ENCODE data around the gene RNF114. TPM values are rescaled to one million over a fixed set of nuclear protein-coding genes. Genes with fewer than 3 reads are reported as not detected.

The RNF114 gene
- polyA plus RNA-seq, 1 of the 3 experiments (the other 2 are of a cell fraction), result 55.0 TPM

DNA sequence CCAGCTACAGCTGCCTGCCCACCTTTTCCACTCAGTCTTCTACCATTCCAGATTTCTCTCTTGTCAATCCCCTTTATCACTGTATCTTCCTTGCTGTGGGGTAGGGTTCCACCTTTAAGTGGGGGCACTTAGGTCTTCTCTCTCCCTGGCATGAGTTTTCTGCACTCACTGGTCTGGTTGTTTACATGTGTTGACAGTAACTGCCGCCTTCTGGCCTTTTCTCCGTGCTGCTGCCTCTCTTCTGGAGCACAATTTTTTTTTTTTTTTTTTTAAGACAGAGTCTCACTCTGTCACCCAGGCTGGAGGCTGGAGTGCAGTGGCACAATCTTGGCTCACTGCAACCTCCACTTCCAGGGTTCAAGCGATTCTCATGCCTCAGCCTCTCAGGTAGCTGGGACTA is 12.0 kb downstream of the RNF114 start:
- Histone ChIP-seq H3K79me2 (ENCODE audit: insufficient read depth) (peaks cover 52% of the 10 kb centered on the region), H3F3A (replicated peaks; ENCODE audit: insufficient read depth) (peaks cover 59% of the 10 kb centered on the region), H3K36me3 (replicated peaks in 1 of 2; ENCODE audit: control insufficient read depth in 1 of 2, insufficient read depth in 2 of 2, low read length in 1 of 2) (peaks cover 30 to 49% of the 10 kb centered on the region in 2 experiments), H3K4me2 (peak overlapping the region; percentile 41), H2AFZ (ENCODE audit: low read depth) (no peak overlapping the region), H3K9me3 (no peaks in the 10 kb centered on the region), H3K4me1 (ENCODE audit: control insufficient read depth in 1 of 2, insufficient read depth in 2 of 2, low read depth in 1 of 2, low read length in 1 of 2) (peaks cover 0 to 25% of the 10 kb centered on the region in 2 experiments; a peak in 2 of 4 replicates), H3K4me3 (ENCODE audit: low read depth in 2 of 2, low read length in 1 of 2) (no peak overlapping the region), H3K9me2 (no peaks in the 10 kb centered on the region), H4K20me1 (ENCODE audit: insufficient read depth) (no peaks in the 10 kb centered on the region), H3K27me3 (ENCODE audit: insufficient read depth) (no peaks in the 10 kb centered on the region), H3K9ac (peak overlapping the region; percentile 81), H3K27ac (ENCODE audit: low read depth in 2 of 2, low read length in 1 of 2) (peak overlapping the region in 1 of 2 experiments; percentile 99; a peak in 2 of 4 replicates)
- ChIA-PET CTCF (interaction anchor here (0.5 kb wide), 1 partner anchor 17 kb away, joined by 3 read pairs; no protein-coding TSS in a partner anchor), POLR2A (no interaction called here)
- no peak for TF ChIP-seq SMC3 (IDR thresholded peaks at IDR 0.05; ENCODE audit: low read depth, low read length)
- TF ChIP-seq MEF2A (IDR thresholded peaks at IDR 0.05; ENCODE audit: borderline replicate concordance, low read depth), result no peak
- TF ChIP-seq, protein P1, sequence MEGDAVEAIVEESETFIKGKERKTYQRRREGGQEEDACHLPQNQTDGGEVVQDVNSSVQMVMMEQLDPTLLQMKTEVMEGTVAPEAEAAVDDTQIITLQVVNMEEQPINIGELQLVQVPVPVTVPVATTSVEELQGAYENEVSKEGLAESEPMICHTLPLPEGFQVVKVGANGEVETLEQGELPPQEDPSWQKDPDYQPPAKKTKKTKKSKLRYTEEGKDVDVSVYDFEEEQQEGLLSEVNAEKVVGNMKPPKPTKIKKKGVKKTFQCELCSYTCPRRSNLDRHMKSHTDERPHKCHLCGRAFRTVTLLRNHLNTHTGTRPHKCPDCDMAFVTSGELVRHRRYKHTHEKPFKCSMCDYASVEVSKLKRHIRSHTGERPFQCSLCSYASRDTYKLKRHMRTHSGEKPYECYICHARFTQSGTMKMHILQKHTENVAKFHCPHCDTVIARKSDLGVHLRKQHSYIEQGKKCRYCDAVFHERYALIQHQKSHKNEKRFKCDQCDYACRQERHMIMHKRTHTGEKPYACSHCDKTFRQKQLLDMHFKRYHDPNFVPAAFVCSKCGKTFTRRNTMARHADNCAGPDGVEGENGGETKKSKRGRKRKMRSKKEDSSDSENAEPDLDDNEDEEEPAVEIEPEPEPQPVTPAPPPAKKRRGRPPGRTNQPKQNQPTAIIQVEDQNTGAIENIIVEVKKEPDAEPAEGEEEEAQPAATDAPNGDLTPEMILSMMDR (IDR thresholded peaks at IDR 0.05), result no peak
- no peak for TF ChIP-seq MXI1 (IDR thresholded peaks at IDR 0.05; ENCODE audit: low read depth, low read length)
- DNase-seq, result no peak
- 96% methylated on average over 3 of the region's 3 CpGs for WGBS (ENCODE audit: low lambda C conversion rate)

DNA sequence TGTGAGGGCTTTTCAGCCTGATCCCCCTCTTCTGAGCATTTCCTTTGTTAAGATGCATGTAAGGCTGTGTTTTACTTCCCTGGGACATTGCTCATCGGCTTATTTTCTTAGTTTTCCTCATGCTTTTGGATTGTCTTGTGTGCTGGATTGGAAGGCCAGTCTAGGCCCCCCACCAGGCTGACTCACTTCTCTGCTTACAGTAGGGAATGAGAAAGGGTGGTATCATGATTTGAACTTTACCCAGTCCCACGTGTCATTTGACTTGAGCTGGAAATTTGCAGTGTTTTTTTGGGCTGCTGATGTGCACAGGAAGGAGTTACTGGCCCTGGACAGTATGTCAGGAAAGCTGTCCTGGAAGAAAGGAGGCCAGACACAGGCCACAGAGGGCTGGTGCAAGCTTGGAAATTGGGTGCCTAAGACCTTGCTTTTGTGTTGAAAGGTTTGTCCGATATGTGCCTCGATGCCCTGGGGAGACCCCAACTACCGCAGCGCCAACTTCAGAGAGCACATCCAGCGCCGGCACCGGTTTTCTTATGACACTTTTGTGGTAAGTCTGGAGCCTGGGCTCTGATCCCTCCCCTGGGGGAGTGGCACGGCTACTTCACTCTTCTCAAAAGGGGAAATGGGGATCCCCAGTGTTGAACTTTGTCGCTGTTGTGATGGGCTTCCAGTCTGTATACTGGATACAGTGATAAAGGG is 12.8 kb downstream of the RNF114 start:
- Histone ChIP-seq H4K20me1 (ENCODE audit: insufficient read depth) (no peaks in the 10 kb centered on the region), H3K9ac (peak overlapping the region; percentile 81), H3K4me3 (ENCODE audit: low read depth in 2 of 2, low read length in 1 of 2) (no peak overlapping the region), H3K27me3 (ENCODE audit: insufficient read depth) (no peaks in the 10 kb centered on the region), H3K27ac (ENCODE audit: low read depth in 2 of 2, low read length in 1 of 2) (peak overlapping the region in 1 of 2 experiments; percentile 99; a peak in 2 of 4 replicates), H3K36me3 (replicated peaks in 1 of 2; ENCODE audit: control insufficient read depth in 1 of 2, insufficient read depth in 2 of 2, low read length in 1 of 2) (peaks cover 38 to 56% of the 10 kb centered on the region in 2 experiments), H3K9me2 (no peaks in the 10 kb centered on the region), H3F3A (replicated peaks; ENCODE audit: insufficient read depth) (peaks cover 59% of the 10 kb centered on the region), H3K4me2 (peak overlapping the region; percentile 41), H2AFZ (ENCODE audit: low read depth) (no peak overlapping the region), H3K4me1 (ENCODE audit: control insufficient read depth in 1 of 2, insufficient read depth in 2 of 2, low read depth in 1 of 2, low read length in 1 of 2) (peaks cover 0 to 25% of the 10 kb centered on the region in 2 experiments; a peak in 2 of 4 replicates), H3K79me2 (ENCODE audit: insufficient read depth) (peaks cover 51% of the 10 kb centered on the region), H3K9me3 (no peaks in the 10 kb centered on the region)
- DNase-seq, result no peak
- POLR2A ChIA-PET, result no interaction called here
- 79% methylated on average over 11 of the region's 11 CpGs for WGBS (ENCODE audit: low lambda C conversion rate)
- CTCF ChIA-PET, result interaction anchor here (1.2 kb wide), 1 partner anchor 122 kb away, joined by 3 read pairs; no protein-coding TSS in a partner anchor
- TF ChIP-seq MXI1 (IDR thresholded peaks at IDR 0.05; ENCODE audit: low read depth, low read length), result no peak
- TF ChIP-seq JUND (IDR thresholded peaks at IDR 0.05), result peak; percentile 82
- TF ChIP-seq TCF12 (IDR thresholded peaks at IDR 0.05), result peak; percentile 66
- TF ChIP-seq, protein P2, sequence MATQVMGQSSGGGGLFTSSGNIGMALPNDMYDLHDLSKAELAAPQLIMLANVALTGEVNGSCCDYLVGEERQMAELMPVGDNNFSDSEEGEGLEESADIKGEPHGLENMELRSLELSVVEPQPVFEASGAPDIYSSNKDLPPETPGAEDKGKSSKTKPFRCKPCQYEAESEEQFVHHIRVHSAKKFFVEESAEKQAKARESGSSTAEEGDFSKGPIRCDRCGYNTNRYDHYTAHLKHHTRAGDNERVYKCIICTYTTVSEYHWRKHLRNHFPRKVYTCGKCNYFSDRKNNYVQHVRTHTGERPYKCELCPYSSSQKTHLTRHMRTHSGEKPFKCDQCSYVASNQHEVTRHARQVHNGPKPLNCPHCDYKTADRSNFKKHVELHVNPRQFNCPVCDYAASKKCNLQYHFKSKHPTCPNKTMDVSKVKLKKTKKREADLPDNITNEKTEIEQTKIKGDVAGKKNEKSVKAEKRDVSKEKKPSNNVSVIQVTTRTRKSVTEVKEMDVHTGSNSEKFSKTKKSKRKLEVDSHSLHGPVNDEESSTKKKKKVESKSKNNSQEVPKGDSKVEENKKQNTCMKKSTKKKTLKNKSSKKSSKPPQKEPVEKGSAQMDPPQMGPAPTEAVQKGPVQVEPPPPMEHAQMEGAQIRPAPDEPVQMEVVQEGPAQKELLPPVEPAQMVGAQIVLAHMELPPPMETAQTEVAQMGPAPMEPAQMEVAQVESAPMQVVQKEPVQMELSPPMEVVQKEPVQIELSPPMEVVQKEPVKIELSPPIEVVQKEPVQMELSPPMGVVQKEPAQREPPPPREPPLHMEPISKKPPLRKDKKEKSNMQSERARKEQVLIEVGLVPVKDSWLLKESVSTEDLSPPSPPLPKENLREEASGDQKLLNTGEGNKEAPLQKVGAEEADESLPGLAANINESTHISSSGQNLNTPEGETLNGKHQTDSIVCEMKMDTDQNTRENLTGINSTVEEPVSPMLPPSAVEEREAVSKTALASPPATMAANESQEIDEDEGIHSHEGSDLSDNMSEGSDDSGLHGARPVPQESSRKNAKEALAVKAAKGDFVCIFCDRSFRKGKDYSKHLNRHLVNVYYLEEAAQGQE (IDR thresholded peaks at IDR 0.05; ENCODE audit: low read depth, low read length), result 0 out of 2 replicates have a peak, but pooled peaks have one; percentile 21
- TF ChIP-seq, protein P3, sequence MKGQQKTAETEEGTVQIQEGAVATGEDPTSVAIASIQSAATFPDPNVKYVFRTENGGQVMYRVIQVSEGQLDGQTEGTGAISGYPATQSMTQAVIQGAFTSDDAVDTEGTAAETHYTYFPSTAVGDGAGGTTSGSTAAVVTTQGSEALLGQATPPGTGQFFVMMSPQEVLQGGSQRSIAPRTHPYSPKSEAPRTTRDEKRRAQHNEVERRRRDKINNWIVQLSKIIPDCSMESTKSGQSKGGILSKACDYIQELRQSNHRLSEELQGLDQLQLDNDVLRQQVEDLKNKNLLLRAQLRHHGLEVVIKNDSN (IDR thresholded peaks at IDR 0.05; ENCODE audit: borderline replicate concordance, low read depth), result peak; percentile 43; the same call in 1 of the 2 replicates
- peak; percentile 83 for TF ChIP-seq FOSL2 (IDR thresholded peaks at IDR 0.05; ENCODE audit: borderline replicate concordance, low read depth)
- TF ChIP-seq NFIC (IDR thresholded peaks at IDR 0.05; ENCODE audit: borderline replicate concordance), result peak; percentile 31; the same call in 1 of the 2 replicates
- peak; percentile 40; the same call in 1 of the 2 replicates for TF ChIP-seq MEF2A (IDR thresholded peaks at IDR 0.05; ENCODE audit: borderline replicate concordance, low read depth)
- TF ChIP-seq FOXJ3 (CRISPR knock-in tag; IDR thresholded peaks at IDR 0.05), result no peak
- TF ChIP-seq, protein P4, sequence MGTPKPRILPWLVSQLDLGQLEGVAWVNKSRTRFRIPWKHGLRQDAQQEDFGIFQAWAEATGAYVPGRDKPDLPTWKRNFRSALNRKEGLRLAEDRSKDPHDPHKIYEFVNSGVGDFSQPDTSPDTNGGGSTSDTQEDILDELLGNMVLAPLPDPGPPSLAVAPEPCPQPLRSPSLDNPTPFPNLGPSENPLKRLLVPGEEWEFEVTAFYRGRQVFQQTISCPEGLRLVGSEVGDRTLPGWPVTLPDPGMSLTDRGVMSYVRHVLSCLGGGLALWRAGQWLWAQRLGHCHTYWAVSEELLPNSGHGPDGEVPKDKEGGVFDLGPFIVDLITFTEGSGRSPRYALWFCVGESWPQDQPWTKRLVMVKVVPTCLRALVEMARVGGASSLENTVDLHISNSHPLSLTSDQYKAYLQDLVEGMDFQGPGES (IDR thresholded peaks at IDR 0.05; ENCODE audit: low read depth, low read length), result no peak
- TF ChIP-seq, protein P5, sequence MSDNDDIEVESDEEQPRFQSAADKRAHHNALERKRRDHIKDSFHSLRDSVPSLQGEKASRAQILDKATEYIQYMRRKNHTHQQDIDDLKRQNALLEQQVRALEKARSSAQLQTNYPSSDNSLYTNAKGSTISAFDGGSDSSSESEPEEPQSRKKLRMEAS (IDR thresholded peaks at IDR 0.05; ENCODE audit: low read depth), result peak; percentile 87
- no peak for TF ChIP-seq TEAD4 (IDR thresholded peaks at IDR 0.05; ENCODE audit: borderline replicate concordance, insufficient read depth)
- no peak for TF ChIP-seq GATA2 (CRISPR knock-in tag; IDR thresholded peaks at IDR 0.05)
- TF ChIP-seq RAD21 (IDR thresholded peaks at IDR 0.05; ENCODE audit: low read length), result no peak
- TF ChIP-seq CHD2 (IDR thresholded peaks at IDR 0.05; ENCODE audit: low read length, partially characterized antibody), result no peak
- no peak for TF ChIP-seq RXRA (IDR thresholded peaks at IDR 0.05; ENCODE audit: borderline replicate concordance, low read depth)
- TF ChIP-seq GABPA (IDR thresholded peaks at IDR 0.05; ENCODE audit: low read depth), result no peak
